Measurements from ENCODE around the gene SLC39A10. TPM values are rescaled to one million over a fixed set of nuclear protein-coding genes. Genes with fewer than 3 reads are reported as not detected.
"Not testable (repeated sequence)": the region's sequence is repeated elsewhere in the genome, so short reads cannot be mapped to it uniquely, and the experiment has no call there.

SLC39A10 gene
- total RNA-seq, 4 donors from 2014 or later: 1.6 to 3.5 (median 2.1) TPM

DNA sequence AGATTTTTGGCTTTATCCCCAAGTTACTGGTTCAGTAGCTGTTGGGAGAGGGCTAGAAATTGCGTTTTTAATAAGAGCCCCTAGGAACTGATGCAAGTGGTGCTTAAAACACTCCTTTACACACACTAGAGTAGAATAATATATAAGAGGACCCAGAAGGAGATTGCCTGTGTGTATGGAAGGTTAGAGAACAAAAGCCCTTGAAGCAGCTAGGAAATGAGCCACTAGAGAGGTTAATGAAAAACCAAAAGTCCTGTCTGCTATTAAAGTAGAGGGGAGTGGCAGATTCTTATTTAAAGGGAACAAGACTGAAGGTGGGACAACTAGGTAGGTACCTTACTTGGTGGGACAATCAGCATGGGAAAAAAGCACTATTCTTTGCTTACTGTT lies 14.4 kb upstream of the SLC39A10 start:
- no peaks in the 10 kb centered on the region for H3K9me3 ChIP-seq
- no peak overlapping the region for H3K27ac ChIP-seq
- H3K4me3 ChIP-seq: no peak overlapping the region
- TF ChIP-seq, protein P1, sequence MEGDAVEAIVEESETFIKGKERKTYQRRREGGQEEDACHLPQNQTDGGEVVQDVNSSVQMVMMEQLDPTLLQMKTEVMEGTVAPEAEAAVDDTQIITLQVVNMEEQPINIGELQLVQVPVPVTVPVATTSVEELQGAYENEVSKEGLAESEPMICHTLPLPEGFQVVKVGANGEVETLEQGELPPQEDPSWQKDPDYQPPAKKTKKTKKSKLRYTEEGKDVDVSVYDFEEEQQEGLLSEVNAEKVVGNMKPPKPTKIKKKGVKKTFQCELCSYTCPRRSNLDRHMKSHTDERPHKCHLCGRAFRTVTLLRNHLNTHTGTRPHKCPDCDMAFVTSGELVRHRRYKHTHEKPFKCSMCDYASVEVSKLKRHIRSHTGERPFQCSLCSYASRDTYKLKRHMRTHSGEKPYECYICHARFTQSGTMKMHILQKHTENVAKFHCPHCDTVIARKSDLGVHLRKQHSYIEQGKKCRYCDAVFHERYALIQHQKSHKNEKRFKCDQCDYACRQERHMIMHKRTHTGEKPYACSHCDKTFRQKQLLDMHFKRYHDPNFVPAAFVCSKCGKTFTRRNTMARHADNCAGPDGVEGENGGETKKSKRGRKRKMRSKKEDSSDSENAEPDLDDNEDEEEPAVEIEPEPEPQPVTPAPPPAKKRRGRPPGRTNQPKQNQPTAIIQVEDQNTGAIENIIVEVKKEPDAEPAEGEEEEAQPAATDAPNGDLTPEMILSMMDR (IDR thresholded peaks at IDR 0.05 in 4 of 5, conservative IDR thresholded peaks at IDR 0.05 in 1 of 5): no peak
- no peak for TF ChIP-seq POLR2A (IDR thresholded peaks at IDR 0.05)
- H3K27me3 ChIP-seq: no peaks in the 10 kb centered on the region
- DNase-seq (no peak), ATAC-seq (no peak)
- intact Hi-C loops (cut with DNase I; ENCODE audit: low total_unique reads): no loop called here
- in situ Hi-C loops (cut with MboI; ENCODE audit: low sequenced_read_pairs in 4 of 4): no loop called here
- no peaks in the 10 kb centered on the region for H3K4me1 ChIP-seq
- no peaks in the 10 kb centered on the region for H3K36me3 ChIP-seq

DNA sequence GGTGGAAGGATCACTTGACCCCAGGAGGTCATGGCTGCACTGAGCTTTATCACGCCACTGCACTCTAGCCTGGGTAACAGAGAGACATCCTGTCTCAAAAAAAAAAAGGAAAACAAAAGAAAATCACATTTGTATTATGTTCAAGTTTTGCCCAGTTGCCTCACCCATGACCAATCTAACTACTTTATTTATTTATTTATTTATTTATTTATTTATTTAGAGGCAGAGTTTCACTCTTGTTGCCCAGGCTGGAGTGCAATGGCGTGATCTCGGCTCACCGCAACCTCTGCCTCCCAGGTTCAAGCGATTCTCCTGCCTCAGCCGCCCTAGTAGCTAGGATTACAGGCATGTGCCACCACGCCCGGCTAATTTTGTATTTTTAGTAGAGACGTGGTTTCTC lies 12.3 kb upstream of the SLC39A10 start:
- H3K4me1 ChIP-seq; ATAC-seq; H3K9me3 ChIP-seq; H3K27ac ChIP-seq; H3K27me3 ChIP-seq; in situ Hi-C loops (cut with MboI; ENCODE audit: low sequenced_read_pairs in 4 of 4); H3K36me3 ChIP-seq; DNase-seq; H3K4me3 ChIP-seq; intact Hi-C loops (cut with DNase I; ENCODE audit: low total_unique reads): not testable (repeated sequence)

DNA sequence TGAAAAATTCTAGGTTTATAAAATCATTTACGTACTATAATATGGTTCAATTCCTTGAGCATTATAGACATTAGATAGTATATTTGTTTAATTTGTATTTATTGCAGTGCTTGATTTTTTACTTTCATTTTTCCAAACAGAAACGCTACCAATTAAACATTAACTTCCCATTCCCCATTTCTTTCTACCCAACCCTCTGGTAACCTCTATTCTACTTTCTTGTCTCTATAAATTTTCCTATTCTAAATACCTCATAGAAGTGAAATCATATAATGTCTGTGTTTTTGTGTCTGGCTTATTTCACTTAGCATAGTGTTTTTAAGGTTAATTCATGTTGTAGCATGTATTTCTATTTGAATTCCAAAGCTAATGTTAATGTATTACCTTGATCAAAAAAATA lies 11.6 kb upstream of the SLC39A10 start:
- no peak for TF ChIP-seq POLR2A (IDR thresholded peaks at IDR 0.05)
- TF ChIP-seq, protein P1 (IDR thresholded peaks at IDR 0.05 in 4 of 5, conservative IDR thresholded peaks at IDR 0.05 in 1 of 5): no peak
- Histone ChIP-seq H3K36me3 (no peaks in the 10 kb centered on the region), H3K4me3 (no peak overlapping the region), H3K4me1 (no peaks in the 10 kb centered on the region), H3K27me3 (no peaks in the 10 kb centered on the region), H3K9me3 (no peaks in the 10 kb centered on the region), H3K27ac (no peak overlapping the region)
- no peak for ATAC-seq
- DNase-seq: no peak
- in situ Hi-C loops (cut with MboI; ENCODE audit: low sequenced_read_pairs in 4 of 4): no loop called here
- intact Hi-C loops (cut with DNase I; ENCODE audit: low total_unique reads): no loop called here

DNA sequence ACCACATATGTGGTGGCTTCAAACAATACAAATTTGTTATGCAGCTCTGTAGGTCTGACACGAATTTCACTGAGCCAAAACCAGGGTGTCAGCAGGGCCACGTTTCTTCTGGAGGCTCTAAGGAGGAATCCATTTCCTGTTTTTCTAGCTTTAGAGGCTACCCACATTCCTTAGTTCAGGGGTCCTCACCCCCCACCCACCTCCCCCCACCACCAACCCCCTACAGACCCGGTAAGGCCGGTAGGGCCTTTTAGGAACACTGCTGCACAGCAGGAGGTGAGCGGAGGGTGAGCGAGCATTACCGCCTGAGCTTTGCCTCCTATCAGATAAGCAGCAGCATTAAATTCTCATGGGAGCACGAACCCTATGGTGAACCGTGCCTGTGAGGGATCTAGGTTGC lies 10.6 kb upstream of the SLC39A10 start:
- no peaks in the 10 kb centered on the region for H3K4me1 ChIP-seq
- H3K27me3 ChIP-seq: no peaks in the 10 kb centered on the region
- no peaks in the 10 kb centered on the region for H3K9me3 ChIP-seq
- no peaks in the 10 kb centered on the region for H3K36me3 ChIP-seq
- H3K4me3 ChIP-seq: no peak overlapping the region
- in situ Hi-C loops (cut with MboI; ENCODE audit: low sequenced_read_pairs in 4 of 4) (no loop called here), intact Hi-C loops (cut with DNase I; ENCODE audit: low total_unique reads) (no loop called here)
- H3K27ac ChIP-seq: no peak overlapping the region
- no peak for ATAC-seq
- DNase-seq: no peak
- TF ChIP-seq POLR2A (IDR thresholded peaks at IDR 0.05): no peak
- TF ChIP-seq, protein P1 (IDR thresholded peaks at IDR 0.05 in 4 of 5, conservative IDR thresholded peaks at IDR 0.05 in 1 of 5): no peak

DNA sequence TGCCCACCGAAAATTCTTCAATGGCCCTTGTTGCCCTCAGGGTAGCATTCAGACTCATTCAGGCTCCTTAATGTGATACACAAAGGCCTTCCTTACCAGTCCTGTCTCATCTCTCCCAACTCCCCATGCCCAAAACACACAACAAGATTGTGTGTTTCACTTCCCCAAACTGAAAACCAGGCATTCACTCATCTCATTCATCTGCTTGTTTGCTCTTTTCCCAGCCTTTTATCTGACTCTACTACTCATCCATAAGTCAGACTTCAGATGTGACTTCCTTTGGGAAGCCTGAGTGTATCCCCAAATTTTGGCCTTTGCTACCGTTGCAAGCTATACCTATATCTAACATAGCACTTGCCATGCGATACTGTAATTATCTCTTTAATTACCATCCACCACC lies 9.7 kb upstream of the SLC39A10 start:
- intact Hi-C loops (cut with DNase I; ENCODE audit: low total_unique reads) (no loop called here), in situ Hi-C loops (cut with MboI; ENCODE audit: low sequenced_read_pairs in 4 of 4) (no loop called here)
- Histone ChIP-seq H3K4me3 (no peak overlapping the region), H3K36me3 (no peaks in the 10 kb centered on the region), H3K4me1 (no peaks in the 10 kb centered on the region), H3K27me3 (no peaks in the 10 kb centered on the region), H3K9me3 (no peaks in the 10 kb centered on the region), H3K27ac (no peak overlapping the region)
- no peak for ATAC-seq
- TF ChIP-seq, protein P1 (IDR thresholded peaks at IDR 0.05 in 4 of 5, conservative IDR thresholded peaks at IDR 0.05 in 1 of 5): no peak
- TF ChIP-seq POLR2A (IDR thresholded peaks at IDR 0.05): no peak
- DNase-seq: no peak

DNA sequence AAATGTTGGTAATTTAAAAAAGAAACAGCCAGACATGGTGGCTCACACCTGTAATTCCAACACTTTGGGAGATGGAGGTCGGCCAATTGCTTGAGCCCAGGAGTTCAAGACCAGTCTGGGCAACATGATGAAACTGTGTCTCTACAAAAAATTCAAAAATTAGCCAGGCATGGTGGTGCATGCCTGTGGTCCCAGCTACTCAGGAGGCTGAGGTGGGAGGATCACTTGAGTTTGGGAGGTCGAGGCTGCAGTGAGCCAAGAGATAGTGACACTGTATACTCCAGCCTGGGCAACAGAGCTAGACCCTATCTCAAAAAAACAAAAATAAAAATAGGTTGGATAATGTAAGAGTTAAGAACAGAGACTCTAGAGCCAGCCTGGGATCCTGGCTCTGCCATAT lies 8.7 kb upstream of the SLC39A10 start:
- H3K9me3 ChIP-seq; H3K4me3 ChIP-seq; H3K4me1 ChIP-seq; ATAC-seq; H3K27ac ChIP-seq; intact Hi-C loops (cut with DNase I; ENCODE audit: low total_unique reads); in situ Hi-C loops (cut with MboI; ENCODE audit: low sequenced_read_pairs in 4 of 4); DNase-seq; H3K27me3 ChIP-seq; H3K36me3 ChIP-seq: not testable (repeated sequence)
